Spleen (tissue), 7 donors: ENCODE measurements around the gene KLHL25.

Experiments used
- POLR2A ChIP-seq, 3 donors: fragments of 450-650 bp; IDR thresholded peaks; one replicate each; pipeline ENCODE4 v1.5.1; 2017; ENCODE audit warnings: antibody characterized with exemption in 3 of 3, mild to moderate bottlenecking in 1 of 3
- POLR2AphosphoS5 ChIP-seq, 3 donors: sonication (generic); formaldehyde crosslinking; IDR thresholded peaks; one replicate each; pipeline ENCODE4 v1.5.1; 2017; ENCODE audit warnings: antibody characterized with exemption in 3 of 3
- TF ChIP-seq, protein P1 (sequence below), 11 experiments: fragments of 200-600 bp in 7 of 11; fragments of 450-650 bp in 4 of 11; sonication (generic) in 4 of 11; IDR thresholded peaks in 8 of 11; conservative IDR thresholded peaks in 3 of 11; 1 replicate in 7 of 11; 2 replicates in 4 of 11; pipeline versions ENCODE4 v1.4.0 to v1.8.0; 2016 to 2021; ENCODE audit warnings: antibody characterized with exemption in 11 of 11, inconsistent platforms in 4 of 11, mild to moderate bottlenecking in 1 of 11
- donor health status: DM: no; HTN: no; CAD: no; lungs with moderate emphysema.
- donor health status: DM: no; HTN: no; CAD: no.
- donor health status: DM: no; HTN: no; CAD: no.

DNA sequence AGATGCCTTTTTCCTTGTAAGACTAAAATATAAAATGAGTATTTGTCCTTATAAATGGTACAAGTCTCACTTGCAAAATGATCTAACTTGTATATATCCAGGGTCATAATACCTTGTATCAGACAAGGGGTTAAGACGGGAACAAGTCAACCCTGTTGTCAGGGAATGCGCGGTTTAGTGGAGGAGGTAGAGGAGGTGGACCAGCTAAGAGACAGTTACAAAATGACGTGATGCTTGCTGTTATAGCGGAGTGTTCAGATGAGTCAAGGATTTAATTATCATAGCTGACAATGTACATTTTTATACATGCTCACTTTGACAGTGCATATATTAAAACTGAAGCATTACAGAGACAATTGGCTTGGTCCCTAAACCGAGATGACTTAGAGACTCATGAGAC is 26.8 kb upstream of the KLHL25 start:
- TF ChIP-seq, protein P1, sequence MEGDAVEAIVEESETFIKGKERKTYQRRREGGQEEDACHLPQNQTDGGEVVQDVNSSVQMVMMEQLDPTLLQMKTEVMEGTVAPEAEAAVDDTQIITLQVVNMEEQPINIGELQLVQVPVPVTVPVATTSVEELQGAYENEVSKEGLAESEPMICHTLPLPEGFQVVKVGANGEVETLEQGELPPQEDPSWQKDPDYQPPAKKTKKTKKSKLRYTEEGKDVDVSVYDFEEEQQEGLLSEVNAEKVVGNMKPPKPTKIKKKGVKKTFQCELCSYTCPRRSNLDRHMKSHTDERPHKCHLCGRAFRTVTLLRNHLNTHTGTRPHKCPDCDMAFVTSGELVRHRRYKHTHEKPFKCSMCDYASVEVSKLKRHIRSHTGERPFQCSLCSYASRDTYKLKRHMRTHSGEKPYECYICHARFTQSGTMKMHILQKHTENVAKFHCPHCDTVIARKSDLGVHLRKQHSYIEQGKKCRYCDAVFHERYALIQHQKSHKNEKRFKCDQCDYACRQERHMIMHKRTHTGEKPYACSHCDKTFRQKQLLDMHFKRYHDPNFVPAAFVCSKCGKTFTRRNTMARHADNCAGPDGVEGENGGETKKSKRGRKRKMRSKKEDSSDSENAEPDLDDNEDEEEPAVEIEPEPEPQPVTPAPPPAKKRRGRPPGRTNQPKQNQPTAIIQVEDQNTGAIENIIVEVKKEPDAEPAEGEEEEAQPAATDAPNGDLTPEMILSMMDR (IDR thresholded peaks at IDR 0.05 in 8 of 11, conservative IDR thresholded peaks at IDR 0.05 in 3 of 11): no peak
- TF ChIP-seq POLR2A (IDR thresholded peaks at IDR 0.05): no peak
- TF ChIP-seq POLR2AphosphoS5 (IDR thresholded peaks at IDR 0.05): no peak
